Tibial artery (tissue), 4 donors: ENCODE data around the gene MAN1B1.

Source experiments
- DNase-seq, 2 donors: peaks; one replicate each; pipeline ENCODE4 v3.0.0-alpha.2; 2019
- H3K27ac ChIP-seq, 2 donors: fragments of 200-600 bp; sonication (generic) in 1 of 2; 1 replicate in 1 of 2; 2 replicates in 1 of 2; pipeline ENCODE4 v1.5.1; 2018 to 2019; ENCODE audit warnings: mild to moderate bottlenecking in 1 of 2
- H3K27me3 ChIP-seq, 2 donors: fragments of 200-600 bp; sonication (generic) in 1 of 2; one replicate each; pipeline versions ENCODE4 v1.5.1 to v1.6.0; 2016 to 2019
- H3K36me3 ChIP-seq, 3 donors: fragments of 200-600 bp; sonication (generic) in 2 of 3; one replicate each; pipeline ENCODE4 v1.5.1; 2016 to 2019; ENCODE audit warnings: mild to moderate bottlenecking in 2 of 3
- H3K4me1 ChIP-seq, 4 donors: fragments of 200-600 bp; sonication (generic) in 2 of 4; 1 replicate in 3 of 4; 2 replicates in 1 of 4; pipeline ENCODE4 v1.5.1; 2016 to 2019
- H3K4me3 ChIP-seq, 2 donors: fragments of 200-600 bp; sonication (generic) in 1 of 2; 1 replicate in 1 of 2; 2 replicates in 1 of 2; pipeline ENCODE4 v1.5.1; 2018 to 2019; ENCODE audit warnings: mild to moderate bottlenecking in 2 of 2
- H3K9me3 ChIP-seq, 3 donors: fragments of 200-600 bp; sonication (generic) in 1 of 3; one replicate each; pipeline ENCODE4 v1.5.1; 2016 to 2019
- CTCF ChIP-seq, 2 experiments: fragments of 200-600 bp in 1 of 2; fragments of 450-650 bp in 1 of 2; IDR thresholded peaks; one replicate each; pipeline ENCODE4 v1.5.1; 2017 to 2019; ENCODE audit warnings: antibody characterized with exemption in 2 of 2, mild to moderate bottlenecking in 1 of 2, moderate library complexity in 1 of 2
- intact Hi-C: fragments of 100-400 bp; cut with DNase I; formaldehyde crosslinking; loops from one replicate; pipeline ENCODE4 v1.15.0; 2023; ENCODE audit warnings: low total_unique reads

The MAN1B1 gene

GRCh38 chr9:137113385-137114159 is 26.8 kb downstream of the MAN1B1 start:
- H3K36me3 ChIP-seq: peaks cover 7 to 48% (median 33%) of the 10 kb centered on the region in 3 donors
- peaks cover 0 to 40% of the 10 kb centered on the region in 2 donors for H3K27me3 ChIP-seq
- no peak overlapping the region for H3K27ac ChIP-seq
- peaks cover 0 to 19% (median 13%) of the 10 kb centered on the region in 4 donors for H3K4me1 ChIP-seq
- peak overlapping the region; percentile 77 to 82 for H3K4me3 ChIP-seq
- no peak for DNase-seq
- H3K9me3 ChIP-seq: no peaks in the 10 kb centered on the region
- TF ChIP-seq CTCF (IDR thresholded peaks at IDR 0.05): no peak
- intact Hi-C loops: no loop called here

DNA sequence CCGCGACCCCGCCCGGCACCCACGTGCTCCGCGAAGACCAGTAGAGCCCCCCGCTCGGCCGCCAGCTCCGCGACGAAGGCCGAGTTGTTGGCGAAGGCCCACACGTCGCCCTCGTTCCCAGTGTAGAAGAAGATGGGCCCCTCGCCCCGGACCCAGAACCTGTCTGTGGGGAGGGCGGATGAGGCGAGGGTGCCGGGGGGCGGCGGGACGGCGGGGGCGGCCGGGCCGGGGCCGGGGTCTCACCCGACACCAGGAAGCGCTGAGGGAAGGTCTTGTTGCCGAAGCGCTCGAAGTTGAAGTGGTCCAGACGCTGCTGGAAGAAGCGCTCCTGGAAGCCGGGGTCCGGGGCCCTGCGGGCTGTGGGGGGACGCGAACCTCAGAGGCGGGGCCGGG is 27.4 kb downstream of the MAN1B1 start:
- TF ChIP-seq CTCF (IDR thresholded peaks at IDR 0.05): no peak
- H3K36me3 ChIP-seq: peaks cover under 1 to 42% (median 30%) of the 10 kb centered on the region in 3 donors
- DNase-seq: no peak
- H3K9me3 ChIP-seq: no peaks in the 10 kb centered on the region
- H3K4me3 ChIP-seq: peak overlapping the region; percentile 77 to 82
- H3K27me3 ChIP-seq: peaks cover 0 to 40% of the 10 kb centered on the region in 2 donors
- intact Hi-C loops: no loop called here
- H3K4me1 ChIP-seq: peaks cover 0 to 19% (median 13%) of the 10 kb centered on the region in 4 donors
- H3K27ac ChIP-seq: peak overlapping the region; percentile 41 to 66

DNA sequence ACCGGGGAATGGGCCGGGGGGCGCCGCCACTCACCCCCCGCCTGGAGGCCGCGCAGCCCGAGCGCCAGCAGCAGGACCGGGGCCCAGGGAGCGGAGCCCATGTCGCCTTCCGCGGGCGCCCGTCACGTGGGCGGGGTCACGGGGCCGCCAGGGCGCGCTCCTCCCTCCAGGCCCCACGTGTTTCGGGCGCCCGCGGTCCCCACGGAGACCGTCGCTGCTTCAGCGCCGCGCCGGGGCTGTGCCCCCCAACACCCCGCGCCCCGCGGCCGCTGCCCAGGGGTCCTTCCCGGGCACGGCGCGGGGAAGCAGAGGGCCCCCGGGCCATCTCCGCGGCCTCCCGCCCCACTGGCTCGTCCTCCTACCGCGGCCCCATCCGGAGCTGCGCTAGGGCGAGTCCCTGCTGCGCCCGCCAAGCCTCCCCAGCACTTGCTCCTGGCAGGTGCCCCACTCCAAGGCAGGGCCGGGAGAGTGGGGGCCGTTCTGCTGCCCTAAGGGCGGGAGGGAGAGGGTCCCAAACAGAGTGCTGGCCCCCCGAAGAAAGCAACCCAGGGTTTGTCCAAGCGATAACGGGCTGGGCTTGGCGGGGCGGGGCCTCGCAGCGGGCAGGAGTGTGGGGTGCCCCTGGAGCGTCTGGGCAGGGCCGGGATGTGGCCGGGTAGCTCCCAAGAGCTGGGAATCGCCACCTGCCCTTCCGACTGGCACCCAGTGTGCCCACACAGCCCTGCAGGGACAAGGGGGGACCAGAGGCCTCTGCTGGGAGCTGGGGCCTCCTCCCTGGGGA is 28.0 kb downstream of the MAN1B1 start, which contains the start of gene DPP7:
DPP7 (minus strand) TSS at position 121 of the 781 bp plus-strand sequence; CDS start at position 101, 20 bp downstream.
- no peak for TF ChIP-seq CTCF (IDR thresholded peaks at IDR 0.05)

DNA sequence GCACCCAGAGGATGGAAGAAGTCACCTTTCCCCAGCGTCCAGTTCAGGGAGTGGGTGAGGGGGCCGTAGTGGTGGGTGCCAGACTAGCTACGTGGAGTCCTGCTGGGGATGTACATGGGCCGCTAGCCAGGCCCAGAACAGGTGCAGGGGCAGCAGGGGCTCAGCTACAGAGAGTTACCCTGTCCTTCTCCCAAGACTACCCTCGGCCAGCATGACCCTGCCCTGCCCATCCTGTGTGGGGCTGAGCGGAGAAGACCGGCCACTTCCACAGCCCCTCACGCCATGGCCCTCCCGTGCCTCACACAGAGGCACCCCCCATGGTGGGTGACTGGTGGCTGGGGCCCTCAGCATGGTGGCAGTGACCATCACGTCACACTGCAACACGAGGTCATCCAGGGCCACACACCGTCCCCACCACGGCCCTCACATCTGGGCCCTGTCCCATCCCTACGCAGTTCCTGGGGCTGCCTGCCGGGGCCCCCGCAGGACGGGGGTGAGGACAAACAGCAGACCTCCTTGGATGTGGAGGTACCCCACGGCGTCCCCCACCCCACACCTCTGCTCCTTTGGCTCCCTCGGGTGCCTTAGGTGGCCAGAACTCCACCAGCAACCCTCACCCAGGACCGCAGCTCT is 28.7 kb downstream of the MAN1B1 start:
- no peak for TF ChIP-seq CTCF (IDR thresholded peaks at IDR 0.05)
- intact Hi-C loops: no loop called here
- Histone ChIP-seq H3K4me1 (peaks cover 0 to 19% (median 13%) of the 10 kb centered on the region in 4 donors), H3K27me3 (peaks cover 0 to 40% of the 10 kb centered on the region in 2 donors), H3K27ac (no peak overlapping the region), H3K36me3 (peaks cover 0 to 29% (median 17%) of the 10 kb centered on the region in 3 donors), H3K4me3 (peak overlapping the region in 1 of 2 donors; percentile 82), H3K9me3 (no peaks in the 10 kb centered on the region)
- no peak for DNase-seq

More for the DNA sequence above, 28.0 kb downstream of the MAN1B1 start, which contains the start of gene DPP7:
- Histone ChIP-seq H3K4me3 (peak within 1 kb of the TSS; percentile 77 to 82), H3K36me3 (peaks cover 0 to 36% (median 24%) of the 10 kb centered on the region in 3 donors), H3K27ac (peak within 1 kb of the TSS; percentile 41 to 66), H3K4me1 (peaks cover 0 to 19% (median 13%) of the 10 kb centered on the region in 4 donors), H3K9me3 (no peaks in the 10 kb centered on the region), H3K27me3 (peaks cover 0 to 40% of the 10 kb centered on the region in 2 donors)
- intact Hi-C loops: no loop called here
- DNase-seq: peak; percentile 61 to 84

GRCh38 chr9:137116027-137116507 is 29.3 kb downstream of the MAN1B1 start:
- intact Hi-C loops: no loop called here
- no peaks in the 10 kb centered on the region for H3K9me3 ChIP-seq
- H3K4me3 ChIP-seq: no peak overlapping the region
- H3K4me1 ChIP-seq: peaks cover 0 to 19% (median 13%) of the 10 kb centered on the region in 4 donors
- no peak overlapping the region for H3K27ac ChIP-seq
- peaks cover 0 to 40% of the 10 kb centered on the region in 2 donors for H3K27me3 ChIP-seq
- no peak for TF ChIP-seq CTCF (IDR thresholded peaks at IDR 0.05)
- peaks cover 0 to 23% (median 13%) of the 10 kb centered on the region in 3 donors for H3K36me3 ChIP-seq
- no peak for DNase-seq
